NCI-H82 treated with DMSO at 0.1 percent for 48 hours (cell line): Measurements from ENCODE around the gene BBIP1.

Source experiments
- DNase-seq: peaks from one replicate; lab custom pipeline; 2025; ENCODE audit not compliant: unreplicated experiment; lab: John Stamatoyannopoulos, UW

Gene BBIP1, protein sequence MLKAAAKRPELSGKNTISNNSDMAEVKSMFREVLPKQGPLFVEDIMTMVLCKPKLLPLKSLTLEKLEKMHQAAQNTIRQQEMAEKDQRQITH

GRCh38 chr10:110918643-110919348 lies at the start of gene BBIP1:
Gene BBIP1, minus strand, starts transcription at chr10:110919180. Its CDS starts 1,023 bp downstream, at chr10:110918157.
- DNase-seq = peak; percentile 99

DNA sequence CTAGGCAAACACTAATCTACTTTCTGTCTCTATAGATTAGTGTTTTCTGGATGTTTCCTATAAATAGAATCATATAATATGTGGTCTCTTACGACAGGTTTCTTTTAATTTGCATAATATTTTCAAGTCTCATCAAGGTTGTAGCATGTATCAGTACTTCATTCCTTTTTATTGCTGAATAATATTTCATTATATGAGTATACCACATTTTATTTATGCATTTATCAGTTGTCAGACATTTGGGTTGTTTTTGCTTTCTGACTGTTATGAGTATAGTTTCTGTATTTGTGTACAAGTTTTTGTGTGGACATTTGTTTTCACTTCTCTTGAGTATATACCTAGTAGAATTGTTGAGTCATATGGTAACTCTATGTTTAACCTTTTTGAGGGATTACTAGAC lies 48.7 kb upstream of the BBIP1 start:
- no peak for DNase-seq

GRCh38 chr10:110967009-110967630 lies 48.1 kb upstream of the BBIP1 start:
- no peak for DNase-seq

DNA sequence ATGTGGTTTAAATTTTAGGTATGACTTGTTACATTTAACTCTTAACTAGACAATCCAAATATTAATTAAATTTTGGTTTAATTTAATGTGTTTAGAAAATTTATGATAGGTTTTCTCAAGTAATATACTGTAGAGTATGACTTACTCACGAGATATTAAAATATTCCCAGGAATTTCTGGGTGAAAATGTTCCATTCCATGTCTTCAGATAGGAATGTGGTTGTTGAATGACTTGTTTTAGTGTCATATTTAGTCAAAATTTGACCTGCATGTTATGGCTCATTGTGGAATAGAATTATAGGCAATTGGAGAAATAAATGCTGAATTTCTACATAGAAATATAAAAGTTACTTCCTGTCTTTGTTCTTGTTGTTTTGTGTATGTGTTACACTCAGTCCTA lies 47.2 kb upstream of the BBIP1 start:
- no peak for DNase-seq

- no peak for DNase-seq
These were observed 46.2 kb upstream of the BBIP1 start for GRCh38 chr10:110965216-110965615.

GRCh38 chr10:110964681-110965080 lies 45.7 kb upstream of the BBIP1 start:
- DNase-seq = no peak

- no peak for DNase-seq
These were observed 44.2 kb upstream of the BBIP1 start for GRCh38 chr10:110963162-110963561.

GRCh38 chr10:110962443-110962842 lies 43.5 kb upstream of the BBIP1 start:
- DNase-seq = no peak

- DNase-seq = no peak
These were observed 41.3 kb upstream of the BBIP1 start for GRCh38 chr10:110960333-110960712.

DNA sequence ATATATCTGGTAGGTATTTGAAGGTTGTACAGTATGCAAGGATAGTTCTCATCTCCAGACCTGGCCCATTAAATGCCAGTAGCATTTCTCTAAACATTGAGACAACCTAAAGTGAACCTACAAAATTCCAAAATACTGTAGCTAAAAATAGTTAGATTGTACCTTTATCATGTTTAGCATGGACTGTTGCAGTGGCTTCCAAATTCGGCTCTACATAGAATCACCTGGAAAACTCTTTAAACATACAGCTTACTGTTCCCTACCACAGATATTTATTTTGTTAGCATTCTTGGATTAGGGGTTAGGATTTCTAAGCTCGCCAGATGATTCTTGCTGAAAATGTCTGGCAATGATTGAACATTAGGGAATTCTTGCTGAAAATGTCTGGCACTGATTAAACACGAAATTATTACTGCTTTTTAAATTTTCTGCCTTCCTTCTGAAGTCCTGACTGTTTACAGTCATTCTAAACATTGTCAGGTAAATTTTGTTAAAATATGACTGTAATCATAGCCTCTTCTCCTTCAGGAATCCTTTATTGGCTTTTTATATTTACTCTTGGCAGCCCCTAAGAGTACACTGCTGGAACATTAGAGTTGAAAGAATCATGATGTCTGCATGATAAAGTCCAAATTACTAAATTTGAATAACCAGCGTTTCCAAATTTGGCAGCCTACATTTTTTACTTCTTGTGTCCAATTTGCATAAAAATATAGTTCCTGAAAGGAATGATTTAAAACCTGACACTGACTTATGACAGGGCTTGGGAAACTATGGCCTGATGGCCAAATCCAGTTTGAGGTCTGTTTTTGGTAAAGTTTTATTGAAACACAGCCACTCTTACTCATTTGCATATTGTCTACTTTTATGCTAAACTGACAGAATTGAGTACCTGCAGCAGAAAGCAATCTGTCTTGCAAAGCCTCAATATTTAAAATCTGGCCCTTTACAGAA lies 40.7 kb upstream of the BBIP1 start:
- no peak for DNase-seq

DNA sequence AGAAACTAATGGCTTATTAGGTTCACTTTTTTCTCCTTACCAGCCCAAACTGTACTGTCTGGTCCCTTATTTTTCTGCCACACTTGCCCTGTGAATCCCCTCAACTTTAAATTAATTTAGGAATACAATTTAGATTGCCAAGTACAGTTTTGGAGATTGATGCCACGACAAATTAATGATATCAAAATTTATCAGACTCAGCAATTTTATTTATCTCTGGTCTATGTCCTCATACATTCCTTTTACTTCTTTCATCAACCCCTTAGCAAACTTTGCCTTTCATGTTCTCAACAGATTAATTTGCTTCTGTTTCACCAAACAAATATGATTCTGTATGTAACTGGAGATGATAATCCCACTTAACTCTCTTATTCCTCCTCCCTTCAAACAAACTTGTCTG lies 38.6 kb upstream of the BBIP1 start:
- no peak for DNase-seq

DNA sequence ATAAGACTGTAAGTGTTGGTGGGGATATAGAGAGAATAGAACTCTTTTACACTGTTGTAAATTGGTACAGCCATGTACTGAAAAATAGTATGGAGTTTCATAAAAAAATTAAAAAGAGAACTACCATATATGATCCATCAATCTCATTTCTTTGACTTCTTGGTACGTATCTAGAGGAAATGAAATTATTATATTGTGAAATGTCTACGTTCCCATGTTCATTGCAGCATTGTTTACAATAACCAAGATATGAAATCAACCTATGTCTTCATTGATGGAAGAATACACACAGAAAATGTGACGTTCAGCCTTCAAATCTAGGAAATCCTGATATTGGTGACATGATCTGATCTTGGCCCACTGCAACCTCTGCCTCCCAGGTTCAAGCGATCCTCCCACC lies 32.4 kb upstream of the BBIP1 start:
- no peak for DNase-seq

GRCh38 chr10:110947061-110947595 lies 28.1 kb upstream of the BBIP1 start:
- no peak for DNase-seq

DNA sequence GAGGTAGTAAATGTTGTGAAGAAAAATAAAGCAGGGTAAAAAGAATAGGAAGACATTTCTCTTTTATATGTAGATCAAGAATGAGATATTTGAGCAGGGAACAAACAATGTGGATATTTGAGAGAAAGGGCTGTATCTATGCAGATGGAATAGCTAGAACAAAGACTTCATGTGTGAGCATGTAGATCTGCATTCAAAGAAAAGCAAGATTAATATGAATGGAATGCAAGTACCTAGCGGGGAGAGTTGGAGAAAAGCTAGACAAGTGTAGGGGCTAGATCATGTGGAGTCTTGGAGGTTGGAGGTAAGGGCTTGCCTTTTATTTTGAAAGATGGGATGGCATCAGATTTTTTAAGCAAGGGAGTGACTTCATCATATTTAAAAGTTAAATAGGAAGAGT lies 27.5 kb upstream of the BBIP1 start:
- DNase-seq = no peak

- DNase-seq = no peak
These were observed 25.9 kb upstream of the BBIP1 start for GRCh38 chr10:110944792-110945396.

DNA sequence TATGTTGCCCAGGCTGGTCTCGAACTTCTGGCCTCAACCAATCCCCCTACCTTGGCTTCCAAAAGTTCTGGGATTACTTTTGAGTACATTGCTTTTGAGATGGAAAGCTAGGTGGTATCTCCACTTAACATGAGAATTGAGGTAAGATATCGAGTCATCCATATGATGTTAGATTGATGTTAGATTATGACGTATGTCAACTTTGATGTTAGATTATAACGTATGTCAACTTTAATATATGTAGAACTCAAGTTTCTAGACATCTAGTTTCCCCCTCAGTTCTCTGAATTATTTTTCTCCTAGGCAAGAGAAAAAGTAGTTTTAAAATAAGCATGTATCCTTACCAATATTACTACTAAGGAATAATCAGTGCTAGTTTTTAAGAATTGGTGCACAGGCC lies 20.4 kb upstream of the BBIP1 start:
- no peak for DNase-seq

DNA sequence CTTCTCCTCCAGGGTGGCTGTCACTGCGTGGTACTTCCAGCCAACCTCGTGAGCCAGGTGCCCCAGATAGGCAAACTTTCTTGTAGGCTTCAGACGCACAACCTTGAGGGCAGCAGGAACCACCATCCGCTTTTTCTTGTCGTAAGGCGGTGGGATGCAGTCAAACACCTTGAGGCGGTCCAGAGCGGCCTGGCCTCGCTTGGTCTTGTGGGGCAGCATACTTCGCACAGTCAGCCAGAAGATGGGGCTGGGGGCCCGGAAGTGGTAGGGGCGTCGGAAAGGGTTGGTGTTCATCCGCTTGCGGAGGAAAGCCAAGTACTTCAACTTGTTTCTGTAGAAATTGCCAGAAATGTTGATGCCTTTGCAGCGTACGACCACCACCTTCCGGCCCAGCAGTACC lies 17.8 kb upstream of the BBIP1 start:
- DNase-seq = no peak

DNA sequence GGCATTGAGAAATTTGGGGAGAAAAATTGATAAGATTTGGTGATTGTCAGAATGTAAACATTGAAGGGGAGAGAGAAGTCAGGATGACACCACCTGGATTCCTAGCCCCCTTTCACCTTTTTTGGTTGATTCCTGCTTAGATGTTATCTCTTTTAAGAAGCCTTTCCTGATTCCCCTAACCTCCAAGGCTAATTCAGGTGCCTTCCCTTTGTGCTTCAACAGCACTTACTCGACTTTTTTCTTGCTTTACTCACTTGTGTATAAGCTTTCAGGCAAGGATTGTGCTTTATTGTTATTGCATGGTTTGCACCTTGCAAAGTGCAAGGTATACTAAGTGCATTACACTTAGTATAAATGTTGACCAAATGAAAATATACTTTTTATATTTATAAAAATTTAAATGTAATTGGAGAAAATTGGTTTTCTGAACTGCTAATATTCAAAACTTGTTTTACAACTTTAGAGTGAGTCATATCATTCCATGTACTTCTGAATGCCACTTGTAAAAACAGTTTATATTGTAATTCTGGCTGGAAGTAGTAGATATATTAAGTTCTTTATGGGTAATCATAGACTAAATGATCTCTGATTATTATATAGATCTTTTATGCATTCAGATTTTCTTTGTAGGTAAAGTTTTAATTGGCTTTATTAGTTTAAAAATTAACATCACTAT lies 13.7 kb upstream of the BBIP1 start:
- DNase-seq = no peak

GRCh38 chr10:110931769-110932381 lies 12.9 kb upstream of the BBIP1 start:
- no peak for DNase-seq

DNA sequence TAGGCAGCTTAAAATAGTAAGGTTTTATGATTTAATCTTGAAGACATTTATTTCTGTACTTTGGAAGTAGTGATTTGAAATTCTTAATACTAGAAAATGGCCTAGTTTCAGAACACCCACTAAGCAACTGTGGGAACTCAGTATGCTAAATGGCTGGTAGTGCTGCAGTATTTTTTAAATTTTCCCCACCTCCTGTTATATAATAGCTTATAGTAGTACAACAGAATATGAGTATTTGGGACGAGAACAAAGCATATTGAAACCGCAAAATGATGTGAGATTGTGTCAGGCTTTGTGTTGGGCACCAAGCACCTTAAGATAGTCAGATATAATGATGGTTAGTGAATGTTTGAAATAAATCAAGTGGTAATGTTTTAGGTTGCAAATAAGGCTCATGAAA lies 8.5 kb upstream of the BBIP1 start:
- no peak for DNase-seq
